ENCODE data around the gene GXYLT2.

The GXYLT2 gene

DNA sequence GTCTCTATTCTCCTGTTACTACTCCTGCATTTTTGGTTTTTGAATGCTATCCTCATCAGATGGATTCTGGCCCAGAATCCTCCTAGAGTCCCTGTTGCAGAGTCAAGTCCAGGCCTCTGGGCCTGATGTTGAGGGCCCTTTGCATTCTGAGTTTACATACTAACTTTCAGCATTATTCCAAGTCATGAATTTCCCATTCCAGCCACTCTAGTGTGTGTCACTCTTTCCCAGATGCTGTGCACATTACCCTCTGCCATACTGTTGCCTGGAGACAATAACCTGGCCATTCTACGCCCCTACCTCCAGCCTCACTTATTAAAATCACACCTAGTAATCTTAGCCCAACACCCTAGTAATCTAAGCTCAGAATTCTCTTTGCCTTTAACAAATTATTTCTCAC, 53.4 kb downstream of the GXYLT2 start:
- DNase-seq: no peak

DNA sequence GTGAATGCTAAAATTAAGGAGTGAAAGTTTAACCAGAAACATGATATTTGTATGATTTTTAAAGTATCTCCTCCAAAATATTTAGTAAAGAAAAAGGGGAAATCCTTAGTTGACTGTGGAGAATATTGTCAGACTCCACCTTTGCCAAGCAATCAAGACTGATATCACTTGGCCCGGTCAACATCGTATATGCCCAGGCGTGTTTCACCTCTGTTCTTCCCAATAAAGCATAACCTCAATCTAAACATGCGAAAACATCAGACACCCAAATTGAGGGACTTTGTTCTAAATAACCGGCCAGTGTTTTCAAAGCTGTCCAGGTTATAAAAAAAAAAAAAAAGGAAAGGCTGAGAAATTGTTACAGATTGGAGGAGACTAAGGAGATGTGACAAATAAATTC, 54.6 kb downstream of the GXYLT2 start:
- DNase-seq: no peak

DNA sequence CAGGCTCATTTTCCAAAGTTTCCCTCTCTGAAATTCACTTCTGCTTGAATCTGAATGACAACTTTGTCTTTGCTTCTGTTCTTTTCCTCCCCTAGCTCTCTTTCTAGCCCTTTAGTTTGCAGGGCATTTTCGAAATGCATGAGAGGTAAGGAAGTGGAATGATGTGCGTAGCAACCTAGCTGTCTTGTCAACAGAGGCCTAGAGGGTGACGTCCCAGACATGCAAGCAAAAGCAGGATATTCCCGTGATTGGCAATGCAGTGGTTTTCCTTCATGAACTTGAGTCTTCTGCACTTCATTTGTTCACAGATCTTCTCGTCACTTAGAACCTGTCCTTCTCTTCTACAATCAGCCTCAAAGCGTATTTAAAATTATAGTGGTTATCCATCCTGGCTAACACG, 56.9 kb downstream of the GXYLT2 start:
- DNase-seq: no peak

DNA sequence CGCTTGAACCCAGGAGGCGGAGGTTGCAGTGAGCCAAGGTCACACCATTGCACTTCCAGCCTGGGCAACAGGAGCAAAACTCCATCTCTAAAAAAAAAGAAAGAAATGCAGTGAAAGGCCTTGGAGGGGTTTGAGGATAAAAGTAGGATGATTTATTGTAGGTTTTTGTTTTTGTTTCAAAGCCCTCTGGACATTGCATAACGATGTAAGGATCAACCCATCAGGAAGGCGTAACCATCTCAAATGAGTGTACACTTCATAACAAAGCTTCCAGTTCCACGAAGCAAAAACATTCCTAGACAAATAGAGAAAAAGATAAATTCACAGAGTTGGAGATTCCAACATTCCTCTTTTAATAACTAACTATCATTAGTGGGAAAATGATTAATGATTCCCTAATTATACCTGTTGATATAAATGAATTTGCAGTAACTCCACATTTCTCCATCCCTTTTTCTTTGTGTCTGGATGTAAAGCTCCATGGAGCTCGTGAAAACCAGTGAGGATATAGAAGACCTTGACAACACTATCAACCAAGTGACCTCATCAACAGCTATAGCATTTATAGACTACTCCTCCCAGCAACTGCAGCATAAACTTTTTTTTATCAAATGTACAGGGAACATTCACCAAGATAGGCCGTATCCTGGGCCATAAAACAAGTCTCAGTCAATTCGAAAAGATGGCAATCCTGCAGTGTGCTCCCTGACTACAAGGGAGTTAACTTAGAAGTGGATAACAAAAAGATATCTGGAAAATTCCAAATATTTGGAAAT, 60.1 kb downstream of the GXYLT2 start:
- no peak for DNase-seq

DNA sequence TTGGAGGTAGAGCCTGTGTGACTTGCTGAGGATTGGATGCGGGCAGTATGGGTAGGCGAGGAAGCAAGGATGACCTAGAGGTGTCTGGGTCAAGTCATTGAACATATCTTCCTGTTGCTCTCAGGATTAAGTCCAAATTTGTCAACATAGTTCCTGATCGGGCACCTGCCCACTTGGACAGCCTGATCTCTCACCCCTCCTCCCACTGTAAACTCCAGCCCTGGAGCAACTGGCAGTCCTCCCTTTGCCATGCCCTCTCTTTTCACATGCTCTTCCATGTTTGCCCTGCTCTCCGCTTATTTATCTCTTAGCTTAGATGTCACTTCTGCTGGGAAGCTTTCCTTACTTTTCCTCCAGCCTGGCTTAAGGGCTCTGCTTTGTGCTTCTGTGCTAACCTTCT, 61.2 kb downstream of the GXYLT2 start:
- no peak for DNase-seq

DNA sequence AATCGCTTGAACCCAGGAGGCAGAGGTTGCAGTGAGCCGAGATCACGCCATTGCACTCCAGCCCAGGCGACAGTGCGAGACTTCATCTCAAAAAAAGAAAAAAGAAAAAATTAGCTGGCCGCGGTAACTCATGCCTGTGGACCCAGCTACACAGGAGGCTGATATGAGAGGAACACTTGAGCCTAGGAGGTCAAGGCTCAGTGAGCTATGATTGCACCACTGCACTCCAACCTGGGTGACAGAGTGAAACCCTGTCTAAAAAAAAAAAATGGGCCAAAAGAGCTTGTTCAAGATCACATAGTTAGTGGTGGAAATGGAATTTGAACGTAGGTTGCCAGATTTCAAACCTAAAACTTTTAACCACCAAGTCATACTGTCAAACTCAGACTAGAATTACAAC, 62.5 kb downstream of the GXYLT2 start:
- no peak for DNase-seq

DNA sequence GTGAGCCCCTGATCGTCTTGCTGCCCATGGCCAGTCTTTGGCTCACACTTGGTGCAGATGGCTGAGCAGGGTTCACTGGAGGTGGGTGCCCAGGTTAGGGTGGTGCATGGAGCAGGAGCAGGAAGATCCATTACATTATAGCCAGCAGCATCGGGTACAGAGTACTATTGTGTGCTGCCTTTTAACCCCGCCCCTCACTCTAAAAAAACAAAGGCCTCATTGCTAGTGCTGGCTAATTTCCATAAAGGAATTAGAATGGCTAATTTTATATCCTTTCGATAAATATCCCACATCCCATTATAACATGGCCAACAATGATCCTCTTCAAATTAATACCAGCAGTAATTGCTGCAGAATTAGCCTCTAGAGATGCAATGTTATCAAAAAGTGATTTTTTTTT, 63.0 kb downstream of the GXYLT2 start:
- no peak for DNase-seq

DNA sequence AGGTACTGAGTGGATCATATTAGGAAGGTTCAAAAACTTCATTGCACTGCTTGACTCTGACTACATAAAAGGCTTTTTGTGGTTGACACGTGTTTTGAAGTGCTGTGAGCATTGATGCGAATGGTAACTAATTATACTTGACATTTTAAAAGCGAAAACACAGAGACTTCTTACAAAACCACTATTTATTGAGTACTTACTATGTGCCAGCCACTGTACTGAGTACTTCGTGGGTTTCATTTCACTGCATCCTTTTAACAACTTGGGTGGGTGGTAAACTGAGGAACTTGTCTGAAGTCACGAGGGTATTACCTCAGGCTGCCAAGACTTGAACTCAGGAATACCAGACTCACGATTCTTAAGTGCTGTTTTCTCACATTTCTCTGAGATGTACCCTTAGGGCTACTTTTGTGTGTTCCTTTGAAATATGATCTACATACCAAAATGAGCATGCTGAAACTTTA, 63.4 kb downstream of the GXYLT2 start:
- no peak for DNase-seq

DNA sequence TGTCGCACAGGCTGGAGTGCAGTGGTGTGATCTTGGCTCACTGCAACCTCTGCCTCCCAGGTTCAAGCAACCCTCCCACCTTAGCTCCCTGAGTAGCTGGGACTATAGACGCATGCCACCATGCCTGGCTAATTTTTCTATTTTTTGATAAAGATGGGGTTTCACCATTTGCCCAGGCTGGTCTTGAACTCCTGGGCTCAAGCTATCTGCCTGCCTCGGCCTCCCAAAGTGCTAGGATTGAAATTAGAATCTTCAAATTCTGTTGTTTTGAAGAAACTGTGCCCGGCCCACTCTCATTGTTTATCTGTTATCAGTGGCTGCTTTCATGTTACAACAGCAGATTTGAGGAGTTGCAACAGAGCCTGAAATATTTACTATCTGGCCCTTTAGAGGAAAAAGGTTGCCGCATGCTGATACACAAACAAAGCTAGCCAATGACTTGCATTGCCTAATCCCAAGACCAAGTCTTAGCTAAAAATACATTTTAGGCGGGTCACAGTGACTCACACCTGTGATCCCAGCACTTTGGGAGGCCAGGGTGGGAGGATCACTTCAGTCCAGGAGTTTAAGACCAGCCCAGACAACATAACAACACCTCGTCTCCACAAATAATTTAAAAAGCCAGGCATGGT, 65.6 kb downstream of the GXYLT2 start:
- no peak for DNase-seq

DNA sequence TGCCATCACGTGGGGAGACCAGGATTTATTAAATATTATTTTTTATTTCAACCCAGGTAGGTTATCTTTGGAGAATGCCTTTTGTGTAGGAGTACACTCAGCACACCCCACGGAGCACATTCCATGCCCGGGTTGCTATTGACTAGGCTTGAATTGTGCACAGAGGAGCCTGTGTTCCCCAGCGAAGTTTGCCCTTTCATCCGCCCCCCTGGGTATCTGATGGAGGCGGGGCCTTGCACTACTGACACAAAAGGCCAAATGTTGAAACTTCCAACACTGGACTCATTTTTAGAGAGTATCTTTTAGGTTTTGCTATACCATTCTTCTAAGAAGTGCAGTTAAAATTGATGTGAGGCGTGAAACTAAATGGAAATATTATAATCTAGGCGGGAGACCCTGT, 69.5 kb downstream of the GXYLT2 start:
- no peak for DNase-seq

DNA sequence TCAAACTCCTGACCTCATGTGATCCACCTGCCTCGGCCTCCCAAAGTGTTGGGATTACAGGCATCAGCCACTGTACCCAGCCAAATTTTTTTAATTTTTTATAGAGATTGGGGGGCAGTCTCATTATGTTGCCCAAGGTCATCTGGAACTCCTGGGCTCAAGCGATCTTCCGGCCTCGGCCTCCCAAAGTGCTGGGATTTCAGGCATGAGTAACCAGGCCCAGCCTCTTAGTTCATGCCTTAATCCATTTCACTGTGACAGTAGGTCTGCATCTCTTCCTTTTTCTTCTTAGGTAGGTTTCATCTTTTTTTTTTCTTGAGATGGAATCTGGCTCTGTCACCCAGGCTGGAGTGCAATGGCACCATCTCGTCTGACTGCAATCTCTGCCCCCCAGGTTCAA, 71.5 kb downstream of the GXYLT2 start:
- no peak for DNase-seq

DNA sequence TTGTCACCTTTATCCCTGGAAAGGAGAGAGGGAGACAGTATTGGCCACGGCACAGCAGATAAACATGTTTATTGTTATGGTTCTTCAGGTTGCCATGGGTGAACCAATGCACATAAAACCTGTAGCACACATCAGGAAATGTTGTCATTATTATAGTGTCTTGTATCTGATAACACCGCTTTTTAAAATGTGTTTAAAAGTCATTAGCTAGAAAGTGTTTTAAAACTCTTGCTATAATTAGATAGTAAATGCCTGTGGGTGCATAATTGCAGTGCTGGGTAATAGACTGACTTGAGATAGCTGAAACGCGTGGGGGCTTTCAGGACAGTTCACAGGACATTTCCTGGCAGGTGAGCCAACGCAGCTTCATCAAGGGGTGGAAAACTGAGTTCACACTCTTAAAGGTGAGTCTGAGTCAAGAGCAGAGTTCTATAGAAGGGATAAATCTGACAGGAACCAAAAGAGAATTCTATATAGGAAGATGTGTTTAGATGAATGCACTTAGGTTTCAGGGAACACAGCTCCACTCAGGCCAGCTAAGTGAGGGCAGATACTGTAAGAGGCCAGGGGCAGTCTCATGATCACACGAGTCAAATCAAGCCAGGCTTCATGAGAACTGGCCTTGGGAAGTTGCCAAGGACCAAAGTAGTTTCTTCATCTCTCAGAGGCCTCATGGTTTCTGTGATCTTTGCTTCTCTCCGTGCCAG, 73.1 kb downstream of the GXYLT2 start:
- DNase-seq: no peak

DNA sequence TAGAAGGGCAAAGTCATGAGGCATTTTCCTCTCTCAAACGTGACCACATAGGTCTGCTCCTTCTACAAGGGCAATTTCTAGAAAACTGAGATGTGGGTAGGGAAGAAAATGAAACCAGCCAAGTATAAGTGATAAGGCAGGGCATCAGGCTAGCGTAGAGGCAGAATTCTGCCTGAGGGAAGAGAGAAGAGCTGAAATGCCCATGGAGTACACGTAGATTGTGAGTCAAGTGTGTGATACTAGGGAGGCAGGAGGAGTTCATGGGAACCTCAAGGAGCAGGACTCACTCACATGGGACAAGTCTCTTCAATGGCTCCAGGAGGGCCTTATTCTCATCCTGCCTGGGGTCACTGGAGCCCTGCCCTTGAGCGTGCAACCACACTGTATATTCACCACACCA, 73.9 kb downstream of the GXYLT2 start:
- no peak for DNase-seq

DNA sequence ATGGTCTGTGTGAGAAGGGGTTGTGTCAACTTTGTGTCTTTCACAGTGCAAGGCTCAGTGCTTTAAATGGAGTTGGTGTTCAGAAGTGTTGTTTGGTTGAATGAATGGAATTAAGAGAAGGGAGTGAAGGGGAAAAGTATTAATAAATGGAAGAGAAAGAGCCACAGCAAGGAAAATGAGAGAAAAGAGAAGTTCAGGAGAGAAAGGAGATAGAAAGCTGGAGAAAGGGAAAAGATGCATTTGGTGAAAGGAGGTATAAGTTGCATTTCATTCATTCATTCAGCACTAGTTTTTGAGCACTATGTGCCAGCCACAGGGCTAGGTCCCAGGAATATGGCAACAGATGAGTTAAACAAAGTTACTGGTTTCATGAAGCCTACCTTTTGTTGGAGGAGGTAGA, 74.5 kb downstream of the GXYLT2 start:
- DNase-seq: no peak

DNA sequence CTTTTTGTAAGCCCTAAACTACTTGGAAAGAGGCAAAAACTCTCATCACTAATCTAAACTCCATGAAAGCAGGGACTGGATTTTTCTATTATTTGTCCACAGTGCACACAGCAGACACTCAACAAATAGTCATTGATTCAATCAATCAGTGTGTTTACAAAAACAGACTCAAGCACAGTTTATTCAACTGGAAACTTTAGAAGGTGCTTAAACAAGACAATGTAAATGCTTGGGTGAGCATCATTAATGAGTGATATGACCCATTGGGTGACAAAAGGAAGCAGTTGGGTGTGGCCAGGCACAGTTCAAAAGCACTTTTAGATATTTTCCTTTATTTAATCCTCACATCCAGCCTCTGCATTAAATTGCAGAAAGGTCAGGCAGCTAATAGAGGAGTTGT, 76.8 kb downstream of the GXYLT2 start:
- no peak for DNase-seq

DNA sequence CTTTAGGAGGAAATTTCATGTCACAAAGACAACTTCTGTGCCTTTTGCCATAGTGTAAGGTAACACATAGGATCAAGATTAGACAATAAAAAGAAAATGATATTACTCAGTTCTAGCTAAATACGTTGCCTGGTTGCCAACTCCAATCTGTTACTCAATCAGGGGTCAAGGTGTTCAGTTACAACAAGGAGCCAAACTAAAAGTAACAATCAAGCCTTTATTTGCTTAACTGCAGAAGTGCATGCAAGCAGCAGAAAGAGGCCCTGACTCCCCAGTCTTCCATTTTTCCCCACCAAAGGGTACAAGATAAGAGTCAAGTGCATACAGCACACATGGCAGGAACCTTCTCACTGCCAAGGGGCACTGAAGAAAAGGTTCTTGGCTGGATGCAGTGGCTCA, 80.4 kb downstream of the GXYLT2 start:
- DNase-seq: no peak

DNA sequence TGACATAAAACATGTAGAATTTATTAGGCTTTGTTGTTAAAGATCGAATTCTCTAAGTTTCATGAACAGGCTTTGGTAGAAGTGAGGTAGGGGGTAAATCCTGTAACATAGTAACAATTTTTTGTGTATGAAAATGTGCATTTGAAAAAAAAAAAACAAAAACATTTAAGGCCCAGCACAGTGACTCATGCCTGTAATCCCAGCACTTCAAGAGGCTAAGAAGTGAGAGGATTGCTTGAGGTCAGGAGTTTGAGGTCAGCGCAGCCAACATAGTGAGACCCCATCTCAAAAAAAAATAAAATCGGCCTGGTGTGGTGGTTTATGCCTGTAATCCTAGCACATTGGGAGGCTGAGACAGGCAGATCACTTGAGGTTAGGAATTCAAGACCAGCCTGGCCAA, 81.9 kb downstream of the GXYLT2 start:
- DNase-seq: no peak

DNA sequence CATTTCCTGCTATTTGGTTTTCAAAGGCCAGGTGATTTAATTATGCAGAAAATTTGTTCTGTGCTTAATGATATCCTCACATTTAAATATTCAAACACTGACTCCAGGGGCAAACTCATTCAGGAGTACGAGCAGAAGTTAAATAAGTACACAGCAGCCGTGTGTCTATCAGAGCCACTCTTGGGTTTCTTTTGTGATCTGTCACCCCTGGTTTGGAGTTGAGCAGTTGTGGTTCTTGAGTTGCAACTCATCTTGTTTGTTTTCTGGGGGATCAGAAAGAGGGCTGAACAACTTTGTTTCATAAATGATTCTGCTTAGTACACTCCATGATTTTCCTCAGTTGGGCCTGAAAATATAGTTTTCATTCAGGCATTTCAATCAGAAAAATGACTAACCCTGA, 83.1 kb downstream of the GXYLT2 start:
- DNase-seq: no peak

DNA sequence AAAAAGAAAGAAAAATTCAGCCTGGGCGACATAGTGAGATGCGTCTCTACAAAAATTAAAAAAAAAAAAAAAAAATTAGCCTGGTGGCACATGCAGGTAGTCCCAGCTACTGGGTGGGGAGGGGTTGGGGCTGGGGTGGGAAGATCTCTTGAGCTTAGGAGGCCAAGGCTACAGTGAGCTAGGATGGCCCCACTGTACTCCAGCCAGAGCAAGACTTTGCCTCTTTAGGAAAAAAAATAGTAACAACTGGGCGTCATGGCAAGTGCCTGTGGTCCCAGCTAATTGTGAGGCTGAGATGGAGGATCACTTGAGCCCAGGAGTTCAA, 84.8 kb downstream of the GXYLT2 start:
- DNase-seq: no peak

DNA sequence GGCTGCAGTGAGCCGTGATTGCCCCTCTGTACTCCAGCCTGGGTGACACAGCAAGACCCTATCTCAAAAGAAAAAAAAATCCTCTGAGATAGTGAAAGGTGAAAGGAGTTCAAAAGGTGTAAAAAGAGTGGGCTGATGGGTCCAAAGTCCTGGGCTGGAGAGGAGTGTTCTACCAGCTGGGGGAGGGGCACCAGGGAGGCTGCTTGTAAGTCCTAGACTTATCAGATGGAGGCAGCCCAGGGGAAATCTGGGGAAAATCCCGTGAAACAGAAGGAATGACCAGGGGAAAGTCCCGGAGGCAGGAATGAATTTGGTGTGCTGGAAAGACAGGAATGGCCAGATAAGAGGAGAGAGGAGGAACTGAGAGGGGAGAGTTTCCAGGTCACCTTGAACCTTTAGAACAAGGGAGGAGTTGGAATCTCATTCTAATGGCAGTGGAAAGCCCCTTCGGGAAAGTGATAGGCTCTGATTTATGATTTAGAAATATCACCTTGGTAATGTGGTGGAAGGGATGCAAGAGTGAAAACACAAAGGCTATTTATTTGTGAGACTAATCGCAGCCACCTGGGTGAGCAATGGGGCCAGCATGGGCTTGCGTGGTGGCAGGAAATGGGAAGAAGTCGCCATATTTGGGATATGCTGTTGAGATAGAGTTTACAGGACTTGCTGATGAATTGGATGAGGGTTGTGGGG, 85.3 kb downstream of the GXYLT2 start:
- no peak for DNase-seq

DNA sequence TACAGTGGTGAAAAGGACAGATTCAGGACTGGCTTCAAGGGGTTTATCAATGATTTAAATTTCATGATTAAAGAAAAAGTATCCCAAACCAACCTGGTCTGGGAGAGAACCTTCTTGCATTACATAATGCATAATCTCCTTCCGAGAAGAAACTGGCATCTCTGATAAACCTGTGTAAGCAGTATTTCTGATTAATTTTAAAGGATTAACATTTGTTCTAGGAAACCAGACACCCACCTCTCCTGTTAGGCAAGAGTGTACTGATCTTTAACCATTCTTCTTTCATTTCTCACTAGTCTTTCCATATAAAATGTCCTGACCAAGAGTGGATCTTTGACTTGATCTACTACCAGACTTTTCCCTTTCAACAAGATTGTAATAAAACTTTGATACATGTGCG, 85.9 kb downstream of the GXYLT2 start:
- DNase-seq: no peak

DNA sequence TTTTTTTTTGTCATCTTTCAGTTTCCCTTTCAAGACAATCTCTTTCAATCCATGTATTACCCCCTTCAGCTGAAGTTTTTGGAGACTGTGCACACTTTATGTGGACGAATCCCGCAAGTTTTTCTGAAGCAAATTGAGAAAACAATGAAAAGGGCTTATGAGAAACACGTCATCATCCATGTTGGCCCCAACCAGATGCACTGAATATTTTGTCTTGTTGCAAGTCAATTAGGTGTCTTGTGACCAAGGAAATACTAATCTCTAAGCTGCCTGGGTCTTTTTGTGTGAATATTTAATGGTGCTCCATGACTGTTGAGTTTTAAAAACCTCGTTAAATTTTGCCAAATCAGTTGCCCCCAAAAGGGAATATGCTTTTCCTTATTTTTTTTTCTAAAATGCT, 87.1 kb downstream of the GXYLT2 start:
- DNase-seq: no peak

DNA sequence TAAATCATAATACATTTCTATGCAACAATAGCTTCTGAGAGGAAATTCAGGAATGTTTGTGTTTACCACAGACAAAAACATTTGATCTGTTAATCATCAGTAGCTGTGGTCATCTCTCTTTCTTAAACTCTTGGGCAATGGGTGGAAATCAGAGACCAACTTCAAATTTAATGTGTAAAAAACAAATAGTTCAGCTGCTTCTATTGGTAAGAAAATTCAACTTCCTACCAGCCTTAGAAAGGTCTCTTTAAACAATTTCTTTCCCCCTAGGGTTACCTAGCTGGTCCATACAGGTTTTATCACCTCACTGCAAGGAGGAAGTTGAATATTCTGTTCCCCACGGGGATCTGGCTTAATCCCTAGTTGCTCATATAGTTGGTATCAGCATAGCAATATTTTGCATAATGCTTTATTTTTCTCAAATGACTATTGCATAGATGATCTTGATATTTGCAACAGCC, 88.5 kb downstream of the GXYLT2 start:
- DNase-seq: no peak

All from SIG-M5 (cell line).